ENCODE measurements around the gene TMBIM1.

DNA sequence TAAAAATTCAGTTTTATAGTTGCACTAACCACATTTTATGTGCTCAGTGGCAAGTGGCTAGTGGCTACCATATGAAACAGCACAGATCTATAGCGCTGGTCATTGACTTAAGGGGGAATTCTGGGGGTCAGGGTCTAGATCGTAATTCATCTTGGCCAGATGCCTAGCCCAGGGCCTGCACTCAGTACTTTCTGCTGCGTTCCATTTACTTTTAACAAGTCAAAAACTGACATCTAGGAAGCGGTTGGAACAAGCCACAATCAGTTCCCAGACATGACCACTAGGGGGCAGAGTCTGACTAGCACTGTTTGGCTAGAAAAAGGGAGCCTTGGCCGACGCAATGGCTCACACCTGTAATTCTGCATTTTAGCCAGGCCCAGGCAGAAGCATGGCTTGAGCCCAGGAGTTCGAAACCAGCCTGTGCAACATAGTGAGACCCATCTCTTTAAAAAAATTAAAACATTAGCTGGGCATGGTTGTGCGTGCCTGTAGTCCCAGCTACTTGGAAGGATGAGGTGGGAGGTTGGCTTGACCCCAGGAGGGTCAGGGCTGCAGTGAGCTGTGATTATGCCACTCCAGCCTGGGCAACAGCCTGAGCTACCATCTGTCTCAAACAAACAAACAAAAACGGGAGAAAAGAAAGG lies 9.0 kb upstream of the TMBIM1 start:
- TF ChIP-seq CTCF (IDR thresholded peaks at IDR 0.05) (peak; percentile 95), ZFX (IDR thresholded peaks at IDR 0.05; ENCODE audit: borderline replicate concordance) (no peak)

Measured in 22Rv1 (cell line).